GM19238 (cell line): ENCODE data around the gene HES7.
"Not testable (repeated sequence)": the region's sequence is repeated elsewhere in the genome, so short reads cannot be mapped to it uniquely, and the experiment has no call there.

ENCODE experiments used
- DNase-seq: peaks from one replicate; pipeline ENCODE4 v3.0.0; 2011; ENCODE audit warnings: low spot score; ENCODE audit not compliant: insufficient read length

Gene HES7

DNA sequence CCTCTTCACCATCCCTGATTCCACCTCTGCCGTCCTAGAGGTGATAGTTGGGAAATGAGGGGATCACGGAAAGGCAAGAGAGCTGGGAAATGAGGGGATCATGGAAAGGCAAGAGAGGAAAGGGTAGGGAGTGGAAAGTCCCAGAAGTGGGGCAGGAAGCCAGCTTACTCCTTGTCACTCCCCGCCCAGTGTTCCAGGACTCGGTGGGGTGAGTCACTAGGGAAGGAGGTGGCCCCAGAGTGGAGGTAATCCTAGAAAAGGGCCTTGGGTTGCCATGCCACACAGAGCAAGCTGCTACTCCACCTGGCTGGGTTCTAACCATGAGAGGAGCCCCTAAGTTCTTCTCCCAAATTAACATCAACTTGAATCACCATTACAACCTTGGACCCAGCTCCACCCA is 20.4 kb downstream of the HES7 start:
- no peak for DNase-seq

GRCh38 chr17:8101721-8102120 is 22.2 kb downstream of the HES7 start:
- no peak for DNase-seq

- no peak for DNase-seq
These were observed 23.1 kb downstream of the HES7 start for GRCh38 chr17:8100763-8101162.

DNA sequence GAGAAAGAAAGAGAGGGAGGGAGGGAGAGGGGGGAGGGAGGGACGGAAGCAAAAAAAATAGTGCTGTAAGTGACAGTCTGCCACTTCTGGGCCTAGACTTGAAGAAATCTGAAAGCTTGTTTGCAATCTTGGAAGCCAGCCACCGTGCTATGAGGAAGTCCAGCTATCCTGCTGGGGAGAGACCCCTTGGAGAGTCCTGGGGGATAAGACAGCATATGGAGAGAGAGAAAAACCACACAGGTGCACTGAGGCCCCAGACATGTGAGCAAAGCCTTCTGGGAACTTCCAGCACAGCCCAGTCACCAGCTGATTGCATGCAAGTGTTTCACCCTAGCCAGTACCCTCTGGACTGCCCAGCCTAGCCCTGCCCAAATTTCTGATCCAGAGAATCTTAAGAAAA is 23.8 kb downstream of the HES7 start:
- no peak for DNase-seq

DNA sequence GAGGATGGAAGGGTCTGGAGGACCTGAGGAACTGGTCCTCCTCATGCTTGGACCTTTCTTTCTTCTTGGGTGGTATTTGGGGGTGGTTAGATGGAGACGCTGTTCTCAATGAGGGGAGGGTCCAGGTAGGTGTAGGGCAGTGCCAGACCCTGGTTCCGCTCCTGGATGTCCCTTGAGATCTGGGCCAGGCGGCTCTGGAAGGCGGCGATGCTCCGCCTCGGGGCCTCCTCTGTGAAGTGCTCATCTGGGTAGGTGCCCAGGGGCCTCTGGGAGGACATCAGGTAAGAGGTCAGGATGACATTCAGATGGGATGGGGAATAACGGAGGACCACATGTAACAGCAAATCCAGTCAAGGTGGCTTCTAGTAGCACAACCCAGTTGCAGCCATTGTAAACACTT is 27.4 kb downstream of the HES7 start:
- no peak for DNase-seq

- DNase-seq: no peak
These were observed 28.5 kb downstream of the HES7 start for GRCh38 chr17:8095361-8095760.

GRCh38 chr17:8091033-8091687 is 32.7 kb downstream of the HES7 start:
- peak; percentile 68 for DNase-seq

GRCh38 chr17:8089728-8090127 is 34.2 kb downstream of the HES7 start:
- DNase-seq: no peak

DNA sequence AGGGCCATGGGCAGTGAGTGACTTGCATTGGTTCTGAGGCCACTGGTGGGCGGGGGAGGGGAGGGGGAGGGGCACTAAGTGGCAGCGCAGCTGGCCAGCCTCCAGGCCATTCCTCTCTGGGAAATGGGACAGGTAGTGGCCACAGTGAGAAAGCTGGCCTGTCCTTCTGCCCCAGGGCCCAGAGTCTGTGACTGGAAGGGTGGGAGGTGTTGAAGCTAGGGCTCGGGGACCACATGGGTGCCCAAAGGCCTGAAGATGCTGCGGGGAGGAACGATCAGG is 36.0 kb downstream of the HES7 start:
- no peak for DNase-seq

DNA sequence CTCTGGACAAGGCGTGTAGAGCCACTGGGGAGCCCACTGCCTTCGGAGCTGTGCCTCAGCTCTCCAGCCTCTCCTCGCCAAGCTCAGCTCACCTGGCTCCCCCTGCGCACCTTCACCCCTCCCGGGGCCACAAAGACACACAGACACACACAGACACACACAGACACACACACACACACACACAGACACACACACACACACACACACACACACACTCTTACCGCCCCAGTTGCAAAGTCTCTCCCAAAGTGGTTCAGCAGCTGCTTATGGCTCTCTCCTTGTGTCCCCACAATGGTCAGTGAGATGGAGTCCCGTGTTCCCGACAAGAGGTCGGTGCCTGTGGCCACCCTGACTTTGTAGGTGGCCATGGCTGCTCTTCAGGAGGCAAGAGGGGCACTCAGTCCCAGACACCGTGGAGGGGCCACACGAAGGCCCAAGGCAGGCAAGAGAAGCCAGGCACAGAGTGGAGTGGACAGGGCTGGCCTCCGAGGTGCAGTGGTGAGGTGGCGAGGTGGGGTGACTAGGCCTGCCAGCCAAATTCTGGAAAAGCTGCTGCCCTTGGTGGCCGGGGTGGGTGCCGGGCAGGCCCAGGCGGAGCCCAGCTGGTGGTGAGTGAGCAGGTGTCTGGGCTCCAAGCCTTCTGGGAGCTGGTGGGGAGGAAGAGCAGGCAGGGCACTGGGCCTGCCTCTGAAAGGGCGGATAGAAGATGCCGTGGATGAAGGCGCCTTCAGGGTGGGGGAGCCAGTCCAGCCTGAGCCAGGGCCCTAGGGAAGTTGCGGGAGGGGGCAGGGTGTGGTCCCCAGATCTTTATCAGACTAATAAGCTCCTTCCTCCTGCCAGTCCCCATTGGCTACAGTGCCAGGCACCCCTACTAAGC is 36.6 kb downstream of the HES7 start, which contains the start of gene ALOX12B:
ALOX12B (minus strand) TSS at position 642 of the 877 bp plus-strand sequence; CDS start at position 368, 274 bp downstream.
- no peak for DNase-seq

DNA sequence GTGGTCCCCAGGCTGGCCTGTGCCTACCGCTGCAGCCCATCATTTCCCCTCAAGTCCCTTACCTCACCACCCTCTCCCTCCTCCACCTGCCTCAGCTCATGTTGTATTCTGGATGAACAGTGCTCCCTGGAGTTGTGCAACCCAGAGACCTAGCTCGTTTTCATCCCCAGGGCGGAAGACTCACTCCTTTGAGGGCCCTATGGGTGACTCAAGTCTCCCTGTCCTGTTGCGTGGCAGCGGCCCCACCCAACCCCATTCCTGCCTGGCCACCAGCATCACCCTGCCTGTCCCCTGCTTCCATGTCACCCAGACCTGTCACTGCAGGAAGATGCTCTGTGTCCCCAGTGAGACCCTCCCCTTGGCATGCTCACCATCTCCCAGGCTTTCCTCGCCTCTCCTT is 39.7 kb downstream of the HES7 start:
- no peak for DNase-seq

- no peak for DNase-seq
These were observed 41.6 kb downstream of the HES7 start for GRCh38 chr17:8082292-8082691.

DNA sequence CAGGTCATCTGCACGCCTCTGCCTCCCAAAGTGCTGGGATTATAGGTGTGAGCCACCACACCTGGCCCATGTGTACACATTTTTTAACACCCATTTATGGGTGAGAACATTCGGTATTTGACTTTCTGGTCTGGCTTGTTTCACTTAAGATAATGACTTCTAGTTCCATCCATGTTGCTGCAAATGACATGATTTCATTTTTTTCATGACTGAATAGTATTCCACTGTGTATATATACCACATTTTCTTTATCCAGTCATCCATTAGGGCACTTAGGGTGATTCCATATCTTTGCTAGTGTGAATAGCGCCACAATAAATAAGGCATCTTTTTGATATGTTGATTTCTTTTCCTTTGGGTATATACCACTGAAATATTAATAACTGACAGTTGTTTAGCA is 42.0 kb downstream of the HES7 start:
- no peak for DNase-seq

GRCh38 chr17:8080799-8081219 is 43.1 kb downstream of the HES7 start:
- no peak for DNase-seq

- no peak for DNase-seq
These were observed 43.6 kb downstream of the HES7 start for GRCh38 chr17:8080208-8080798.

DNA sequence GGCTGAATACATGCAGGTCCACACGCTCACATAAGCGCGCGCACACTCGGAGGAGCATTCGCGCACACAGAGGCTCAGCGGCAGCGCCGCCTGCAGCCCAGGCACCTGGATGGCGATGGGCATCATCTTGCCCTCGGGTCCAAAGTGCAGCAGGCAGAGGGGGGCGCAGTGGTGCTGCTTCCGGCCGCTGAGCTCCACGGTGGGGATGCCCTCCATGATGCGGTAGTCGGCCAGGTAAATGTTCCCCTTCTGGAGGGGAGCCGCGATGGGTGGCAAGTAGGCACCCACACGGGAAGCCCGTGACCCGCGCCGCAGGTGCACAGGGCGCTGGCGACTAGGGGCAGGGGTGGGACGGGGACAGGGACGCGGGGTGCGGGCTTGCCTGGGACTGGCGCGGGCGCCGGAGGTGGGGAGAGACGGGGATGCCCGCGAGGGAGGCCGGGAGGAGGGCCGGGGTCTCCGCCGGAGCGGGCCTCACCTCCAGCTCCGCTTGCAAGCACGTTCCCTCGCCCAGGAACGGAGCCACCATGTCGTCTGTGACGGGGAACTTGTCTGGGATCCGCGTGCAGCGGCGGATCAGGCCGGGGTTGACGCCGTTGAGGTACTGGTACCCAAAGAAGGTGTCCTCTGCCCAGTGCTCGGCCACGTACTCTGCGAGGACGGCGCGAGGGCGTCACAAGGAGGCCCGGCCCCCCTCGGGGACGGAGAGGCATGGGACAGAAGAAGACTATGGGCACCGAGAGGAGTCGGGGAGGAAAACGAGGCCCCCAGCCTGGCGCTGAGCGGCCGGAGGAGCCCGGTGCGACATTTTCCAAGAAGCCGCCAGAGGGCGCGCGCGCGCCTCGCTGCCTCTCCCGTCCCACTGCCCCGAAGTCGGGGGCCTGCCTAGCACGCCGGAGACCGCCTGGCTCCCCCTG is 44.4 kb downstream of the HES7 start:
- DNase-seq: peak; percentile 92

GRCh38 chr17:8077939-8078338 is 46.0 kb downstream of the HES7 start:
- not testable (repeated sequence) for DNase-seq

DNA sequence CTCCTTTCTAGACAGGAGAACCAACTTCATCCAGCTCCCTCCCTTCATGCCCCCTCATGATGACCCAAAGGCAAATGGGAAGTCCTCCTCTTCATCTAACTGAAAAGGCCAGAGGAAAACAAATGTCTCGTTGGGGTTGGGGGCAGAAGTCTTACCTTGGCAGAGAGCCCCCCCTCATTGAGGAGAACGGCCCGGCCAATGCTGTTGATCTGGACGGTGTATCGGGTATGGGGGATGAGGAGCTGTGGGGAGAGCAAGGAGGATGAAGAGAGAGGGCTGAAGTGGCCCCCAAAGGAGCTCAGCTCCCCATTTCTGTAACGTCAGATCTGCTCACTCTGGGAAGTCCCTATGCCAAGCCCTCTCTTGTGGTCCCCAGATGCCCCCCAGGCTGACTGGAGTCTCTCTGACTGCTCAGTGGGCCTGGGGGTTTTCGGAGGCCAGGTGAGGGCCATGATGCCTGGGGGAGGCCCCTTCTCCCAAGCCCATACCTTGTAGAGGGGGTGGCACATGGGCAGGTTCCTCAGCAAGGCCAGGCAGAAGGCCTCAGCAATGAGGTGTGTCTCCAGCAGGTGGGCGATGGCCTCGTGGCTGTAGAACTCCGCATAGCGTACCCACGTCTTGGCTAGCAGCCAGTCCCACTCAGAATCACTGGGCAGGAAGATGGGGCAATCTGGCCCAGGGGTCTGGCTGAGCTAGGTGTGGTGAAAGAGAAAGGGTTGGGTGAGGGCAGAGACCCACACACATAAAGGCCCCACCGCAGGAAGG is 47.2 kb downstream of the HES7 start:
- DNase-seq: no peak

- no peak for DNase-seq
These were observed 48.1 kb downstream of the HES7 start for GRCh38 chr17:8075574-8076342.

DNA sequence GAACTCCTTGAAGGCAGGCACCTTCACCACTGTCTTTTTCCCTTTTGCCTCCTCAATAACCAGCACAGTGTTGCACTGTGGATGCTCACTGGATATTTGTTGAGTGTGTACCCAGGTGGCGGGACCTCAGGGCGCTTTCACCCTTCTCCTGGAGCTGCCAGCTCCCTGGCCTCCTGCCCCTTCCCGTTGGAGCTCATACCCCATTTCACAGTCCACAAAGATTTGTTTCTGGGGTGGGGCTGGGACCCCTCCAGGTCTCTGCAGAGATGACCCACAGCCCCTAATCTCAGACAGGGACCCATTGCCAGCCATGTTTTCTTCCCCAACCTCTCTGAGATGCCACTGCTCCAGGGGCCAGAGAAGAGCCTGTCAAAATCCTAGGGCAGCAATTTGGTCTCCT is 48.8 kb downstream of the HES7 start:
- no peak for DNase-seq
